ENCODE measurements around the gene MMRN2. TPM values are rescaled to one million over a fixed set of nuclear protein-coding genes. Genes with fewer than 3 reads are reported as not detected.
"Not testable (repeated sequence)": the region's sequence is repeated elsewhere in the genome, so short reads cannot be mapped to it uniquely, and the experiment has no call there.

The MMRN2 gene
- total RNA-seq, 1 donor from 2014 or later: 66.2 TPM

DNA sequence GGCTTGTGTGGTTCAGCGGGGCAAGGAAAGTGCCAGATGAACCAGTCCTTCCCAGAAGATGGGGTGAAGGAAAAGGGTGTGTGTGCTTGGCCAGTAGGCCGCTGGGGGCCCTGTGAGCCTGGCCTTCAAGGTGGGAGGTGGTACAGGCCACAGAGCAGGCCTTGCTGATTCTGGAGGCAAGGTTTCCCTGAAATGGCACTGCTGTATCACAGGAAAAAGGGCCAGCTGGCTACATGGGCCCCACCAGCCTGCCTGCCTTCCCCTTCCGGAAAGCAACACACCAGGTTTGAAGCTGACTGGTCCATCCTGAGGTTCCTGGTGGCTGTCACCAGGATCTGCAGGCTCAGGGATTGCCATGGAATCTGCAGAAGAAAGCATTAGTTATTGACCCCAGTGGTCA lies 12.5 kb downstream of the MMRN2 start:
- DNase-seq (ENCODE audit: low spot score) (no peak), ATAC-seq (no peak)
- intact Hi-C loops (cut with DNase I): no loop called here

DNA sequence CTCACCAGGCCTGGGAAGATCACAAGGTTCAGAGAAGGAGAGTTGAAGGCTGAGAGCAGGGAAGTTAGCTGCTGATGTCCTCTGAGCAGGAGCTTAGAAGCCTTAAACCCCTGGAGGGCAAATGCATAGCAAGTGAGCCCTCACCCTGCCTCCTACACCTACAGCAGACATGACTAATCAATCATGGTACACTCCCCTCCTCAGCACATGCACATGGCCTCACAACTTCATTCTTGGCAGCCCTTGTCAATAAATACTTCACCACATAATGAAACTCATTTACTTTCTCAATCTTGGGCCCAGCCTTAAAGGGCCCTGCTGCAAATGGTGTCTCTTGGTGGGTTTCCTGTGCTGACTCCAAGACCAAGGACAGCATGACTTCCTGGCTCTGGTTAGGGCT lies 12.9 kb downstream of the MMRN2 start:
- DNase-seq (ENCODE audit: low spot score) (no peak), ATAC-seq (no peak)
- intact Hi-C loops (cut with DNase I): no loop called here

DNA sequence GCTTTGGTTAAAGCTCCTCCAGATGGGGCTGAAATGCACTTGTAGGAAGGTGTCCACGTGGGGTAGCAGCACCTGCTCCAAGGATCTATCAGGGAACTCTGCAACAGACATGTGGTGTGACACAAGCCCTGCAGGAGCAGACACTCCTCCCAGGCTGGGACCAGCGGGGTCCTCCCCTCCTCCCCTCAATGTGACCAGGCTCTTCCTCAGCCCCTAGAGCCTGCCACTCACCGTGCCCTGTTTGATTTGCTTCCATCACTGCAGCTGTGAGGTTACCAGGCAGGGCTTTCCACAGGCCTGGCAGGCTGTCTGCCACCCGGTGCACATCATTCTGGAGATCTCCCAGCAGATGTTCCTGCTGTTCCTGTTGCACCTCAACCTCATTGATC lies 13.4 kb downstream of the MMRN2 start:
- intact Hi-C loops (cut with DNase I): no loop called here
- DNase-seq (ENCODE audit: low spot score): no peak
- no peak for ATAC-seq

DNA sequence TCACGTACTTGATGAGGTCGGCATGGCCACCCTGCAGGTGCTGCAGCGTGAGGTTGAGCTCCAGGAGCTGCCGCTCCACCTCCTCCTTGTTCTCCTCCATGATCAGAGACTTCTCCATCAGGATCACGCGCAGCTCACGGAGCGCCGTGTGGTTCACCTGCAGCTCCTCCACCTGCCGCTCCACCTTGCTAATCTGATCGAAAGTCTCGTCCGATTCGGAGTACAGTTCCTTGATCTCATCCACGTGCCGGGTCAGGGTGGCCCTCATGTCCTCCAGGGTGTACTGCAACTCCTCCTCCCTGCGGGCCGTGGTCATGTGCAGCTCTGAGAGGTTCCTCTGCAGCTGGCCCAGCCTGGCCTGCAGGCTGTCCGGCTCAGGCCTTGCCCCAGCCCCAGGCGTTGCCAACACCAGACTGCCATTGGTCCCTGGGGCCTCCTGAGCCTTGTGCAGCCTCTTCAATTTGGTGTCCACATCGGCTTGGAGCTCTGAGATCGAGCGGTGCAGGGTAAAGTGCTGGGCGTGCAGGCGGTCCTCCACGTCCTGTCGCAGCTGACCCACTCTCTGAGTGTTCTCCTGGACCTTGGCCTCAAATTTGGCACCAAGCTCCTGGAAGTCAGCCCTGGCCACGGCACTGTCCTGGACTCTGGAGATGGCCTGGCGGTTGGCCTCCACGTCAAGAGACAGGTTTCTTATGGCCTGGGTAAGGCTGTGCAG lies 13.9 kb downstream of the MMRN2 start:
- no peak for ATAC-seq
- DNase-seq (ENCODE audit: low spot score): no peak
- intact Hi-C loops (cut with DNase I): no loop called here

DNA sequence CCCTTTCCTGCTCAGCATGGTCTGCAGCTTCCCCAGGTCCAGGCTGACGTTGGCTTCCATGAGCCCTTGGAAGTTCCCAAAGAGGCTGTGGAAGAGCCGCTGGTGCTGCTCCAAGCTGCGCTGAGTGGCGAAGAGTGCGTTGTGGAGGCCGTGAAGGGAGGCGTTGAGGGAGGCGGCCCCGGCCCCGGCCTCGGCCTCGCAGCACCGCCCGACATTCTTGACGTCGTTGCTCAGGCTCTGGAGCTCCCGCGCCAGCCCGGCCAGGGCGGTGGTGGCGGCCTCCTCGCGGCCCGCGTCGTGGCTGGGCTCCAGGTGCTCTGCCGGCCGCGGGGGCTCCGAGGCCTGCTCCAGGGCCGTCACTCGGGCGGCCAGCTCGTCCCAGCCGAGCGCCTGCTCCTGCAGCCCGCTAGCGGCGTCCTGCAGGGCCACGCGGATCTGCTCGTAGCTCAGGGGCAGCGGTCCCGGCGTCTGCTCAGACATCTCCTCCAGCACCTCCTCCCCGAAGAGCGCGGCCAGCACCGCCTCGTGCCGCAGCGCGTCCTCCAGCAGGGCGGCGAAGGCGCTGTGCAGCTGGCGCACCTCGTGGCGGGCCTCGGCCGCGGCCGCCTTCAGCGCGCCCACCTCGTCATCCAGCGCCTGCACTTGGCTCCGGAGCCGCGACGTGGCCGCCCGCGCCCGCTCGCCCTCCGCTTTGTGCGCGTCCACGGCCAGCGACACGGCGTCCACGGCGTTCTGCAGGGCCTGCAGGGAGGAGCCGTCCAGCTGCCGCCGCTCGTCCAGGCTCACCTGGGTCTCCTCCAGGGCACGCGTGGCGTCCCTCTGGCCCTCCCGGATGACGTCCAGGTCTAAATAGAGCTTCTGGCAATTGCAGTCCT lies 14.7 kb downstream of the MMRN2 start:
- ATAC-seq (no peak), DNase-seq (ENCODE audit: low spot score) (no peak)
- intact Hi-C loops (cut with DNase I): no loop called here

DNA sequence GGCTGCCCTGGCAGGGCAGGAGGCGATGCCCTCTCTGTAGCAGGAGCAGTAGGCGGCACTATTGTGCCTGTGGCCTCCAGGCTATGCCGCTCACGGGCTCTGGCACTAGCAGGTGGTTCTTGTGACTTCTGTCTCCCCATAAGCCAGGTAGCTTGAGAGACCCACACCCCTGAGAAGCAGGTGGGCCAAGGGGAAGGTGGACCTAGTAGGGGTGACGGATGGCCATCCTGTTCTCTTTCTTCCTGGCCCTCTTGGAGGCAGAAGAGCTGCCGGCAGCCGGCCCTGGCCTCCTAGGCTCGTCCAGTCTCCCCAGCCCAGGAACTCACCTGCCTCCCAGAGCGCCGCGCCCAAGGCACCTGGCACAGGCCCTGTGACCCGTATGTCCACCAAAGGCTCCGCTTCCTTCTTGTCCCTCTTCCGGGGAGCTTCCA lies 15.4 kb downstream of the MMRN2 start:
- intact Hi-C loops (cut with DNase I): no loop called here
- DNase-seq (ENCODE audit: low spot score) (no peak), ATAC-seq (no peak)

DNA sequence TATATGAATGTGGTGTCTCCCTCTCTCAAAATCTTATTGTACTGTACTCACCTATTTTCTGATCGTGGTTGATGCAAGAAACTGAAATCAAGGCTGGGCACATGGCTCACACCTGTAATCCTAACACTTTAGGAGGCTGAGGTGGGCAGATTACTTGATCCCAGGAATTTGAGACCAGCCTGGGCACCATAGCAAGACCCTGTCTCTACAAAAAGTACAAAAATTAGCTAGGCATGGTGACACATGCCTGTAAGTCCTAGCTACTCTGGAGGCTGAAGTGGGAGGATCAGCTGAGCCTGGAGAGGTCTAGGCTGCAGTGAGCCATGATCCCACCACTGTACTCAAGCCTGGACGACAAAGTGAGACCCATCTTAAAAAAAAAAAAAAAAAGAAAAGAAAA lies 16.0 kb downstream of the MMRN2 start:
- intact Hi-C loops (cut with DNase I): no loop called here
- DNase-seq (ENCODE audit: low spot score) (no peak), ATAC-seq (no peak)

DNA sequence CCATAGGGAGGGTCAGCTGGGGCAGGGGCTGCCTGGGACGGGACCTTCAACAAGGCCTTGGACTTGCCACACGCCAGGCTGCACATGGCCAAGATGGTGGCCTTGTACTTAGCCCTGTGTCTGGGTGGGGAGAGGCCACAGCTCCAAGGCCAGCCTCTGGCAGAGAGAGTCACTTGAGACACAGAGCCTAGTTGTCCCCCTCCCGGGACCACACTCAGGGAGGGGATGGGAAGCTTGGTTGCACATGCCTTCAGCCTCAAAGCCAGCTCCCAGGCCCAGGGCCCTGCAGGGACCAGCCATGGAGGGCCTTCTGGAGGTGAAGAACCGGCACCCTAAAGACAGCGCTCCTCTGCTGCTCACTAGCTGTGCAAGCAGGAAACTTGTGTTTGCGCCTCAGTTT lies 16.7 kb downstream of the MMRN2 start:
- ATAC-seq: no peak
- DNase-seq (ENCODE audit: low spot score): no peak
- intact Hi-C loops (cut with DNase I): no loop called here

DNA sequence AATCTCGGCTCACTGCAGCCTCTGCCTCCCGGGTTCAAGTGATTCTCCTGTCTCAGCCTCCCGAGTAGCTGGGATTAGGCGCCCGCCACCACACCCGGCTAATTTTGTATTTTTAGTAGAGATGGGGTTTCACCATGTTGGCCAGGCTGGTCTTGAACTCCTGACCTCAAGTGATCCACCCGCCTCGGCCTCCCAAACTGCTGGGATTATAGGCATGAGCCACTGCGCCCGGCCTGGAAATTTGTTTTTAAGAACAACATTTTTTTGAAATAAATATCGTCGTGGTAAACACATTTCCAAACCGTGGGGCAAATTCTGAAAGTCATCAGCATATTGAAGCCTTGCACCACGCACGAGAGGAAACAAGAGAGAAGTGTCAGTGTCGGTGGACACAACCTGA lies 17.3 kb downstream of the MMRN2 start:
- intact Hi-C loops (cut with DNase I); ATAC-seq; DNase-seq (ENCODE audit: low spot score): not testable (repeated sequence)

DNA sequence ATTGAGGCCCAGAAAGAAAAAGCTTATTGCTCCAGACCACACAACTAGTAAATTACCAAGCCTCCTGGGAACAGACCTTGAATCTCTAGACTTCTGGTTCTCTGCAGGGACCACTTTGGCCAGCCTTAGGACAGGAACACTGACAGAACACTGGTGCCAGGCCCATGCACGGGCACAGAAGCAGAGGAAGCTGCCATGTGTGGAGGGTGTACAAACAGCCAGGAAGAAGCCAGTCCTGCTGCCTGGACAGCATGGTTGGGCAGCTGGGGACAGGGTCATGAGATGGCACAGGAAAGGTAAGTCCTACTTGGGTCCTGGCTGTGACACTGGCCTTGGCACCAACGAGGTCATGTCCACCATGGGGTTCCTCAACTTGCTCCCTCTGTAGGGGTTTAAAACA lies 19.2 kb downstream of the MMRN2 start:
- DNase-seq (ENCODE audit: low spot score): no peak
- ATAC-seq: no peak
- intact Hi-C loops (cut with DNase I): no loop called here

DNA sequence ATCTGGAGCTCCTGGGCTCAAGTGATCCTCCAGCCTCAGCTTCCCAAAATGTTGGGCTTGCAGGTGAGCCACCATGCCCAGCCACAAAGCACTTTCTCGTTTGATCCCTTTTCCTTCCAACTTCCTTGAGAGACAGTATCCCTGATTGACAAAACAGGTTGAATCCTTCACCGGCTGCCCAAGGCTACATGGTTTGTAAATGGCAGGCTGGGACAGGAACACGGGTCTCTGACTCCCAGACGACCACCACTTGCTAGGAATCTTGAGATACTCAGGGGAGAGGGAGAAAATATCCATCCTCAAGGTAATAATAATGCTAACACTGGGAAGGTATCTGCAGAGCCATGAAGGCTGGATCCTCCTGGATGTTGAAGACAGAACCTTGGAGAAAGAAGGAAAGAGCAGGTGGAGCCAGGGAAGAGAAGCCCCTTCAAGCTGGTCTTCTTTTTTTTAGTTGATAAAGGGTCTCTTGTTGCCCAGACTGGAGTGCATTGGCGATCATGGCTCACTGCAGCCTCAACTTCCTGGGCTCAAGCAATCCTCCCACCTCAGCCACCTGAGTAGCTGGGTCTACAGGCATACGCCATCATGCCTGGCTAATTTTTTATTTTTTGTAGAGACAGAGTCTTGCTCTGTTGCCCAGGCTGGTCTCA lies 19.8 kb downstream of the MMRN2 start:
- intact Hi-C loops (cut with DNase I): no loop called here
- DNase-seq (ENCODE audit: low spot score): no peak
- ATAC-seq: no peak

DNA sequence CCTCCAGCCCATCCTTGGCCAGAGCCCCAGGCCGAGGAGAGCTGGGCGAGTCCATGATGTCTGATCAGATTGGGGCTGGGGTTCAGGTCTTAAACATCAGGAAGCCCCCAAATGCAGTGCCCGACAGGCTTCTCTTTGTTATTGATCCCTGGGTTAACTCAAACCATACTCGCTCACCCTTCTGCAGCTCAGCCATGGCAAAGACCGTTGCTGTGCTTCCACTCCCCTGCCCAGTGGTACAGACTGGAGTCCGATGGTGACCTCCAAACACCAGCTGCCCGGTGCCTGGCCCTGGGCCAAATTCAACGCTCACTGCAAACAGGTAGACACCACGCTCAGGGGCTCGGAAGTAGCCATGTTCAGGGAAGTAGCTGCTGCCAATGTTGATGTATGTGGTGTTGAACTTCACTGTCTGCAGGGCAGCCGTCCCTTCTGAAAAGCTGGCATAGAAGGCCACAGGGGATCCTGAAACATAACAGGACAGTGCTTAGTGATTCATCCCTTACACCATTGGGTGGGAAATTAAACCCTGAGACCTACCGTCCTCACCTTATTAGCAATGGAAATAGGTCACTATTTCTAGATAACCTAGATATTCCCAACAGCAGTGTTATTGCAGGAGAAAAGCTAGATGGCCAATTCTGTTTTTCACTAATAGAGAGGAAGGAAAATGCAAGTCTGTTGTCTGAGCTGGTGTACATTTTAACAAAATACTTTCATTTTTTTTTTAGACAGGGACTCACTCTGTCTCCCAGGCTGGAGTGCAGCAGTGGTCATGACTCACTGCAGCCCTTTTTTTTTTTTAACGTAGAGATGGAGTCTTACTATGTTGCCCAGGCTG lies 20.5 kb downstream of the MMRN2 start:
- DNase-seq (ENCODE audit: low spot score) (peak; percentile 68), ATAC-seq (no peak)
- intact Hi-C loops (cut with DNase I): no loop called here

DNA sequence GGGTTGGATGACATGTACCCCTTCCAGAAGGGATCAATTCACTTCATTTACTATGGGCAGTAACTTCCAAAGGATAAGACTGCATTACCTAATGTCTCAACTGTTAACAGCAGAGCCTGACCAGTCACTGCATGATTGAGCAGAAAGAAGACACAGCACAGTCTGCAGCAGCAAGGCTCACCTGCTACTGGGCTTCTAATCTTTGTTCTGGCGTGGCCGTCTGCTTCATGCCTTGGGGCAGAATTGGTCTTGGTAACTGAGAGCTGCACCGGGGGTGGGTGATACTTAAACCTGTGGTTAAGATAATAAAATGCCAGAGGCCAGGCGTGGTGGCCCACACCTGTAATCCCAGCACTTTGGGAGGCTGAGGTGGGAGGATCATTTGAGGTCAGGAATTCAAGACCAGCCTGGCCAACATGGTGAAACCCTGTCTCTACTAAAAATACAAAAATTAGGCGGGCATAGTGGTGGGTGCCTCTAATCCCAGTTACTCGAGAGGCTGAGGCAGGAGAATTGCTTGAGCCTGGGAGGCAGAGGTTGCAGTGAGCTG lies 23.2 kb downstream of the MMRN2 start:
- intact Hi-C loops (cut with DNase I); ATAC-seq; DNase-seq (ENCODE audit: low spot score): not testable (repeated sequence)

DNA sequence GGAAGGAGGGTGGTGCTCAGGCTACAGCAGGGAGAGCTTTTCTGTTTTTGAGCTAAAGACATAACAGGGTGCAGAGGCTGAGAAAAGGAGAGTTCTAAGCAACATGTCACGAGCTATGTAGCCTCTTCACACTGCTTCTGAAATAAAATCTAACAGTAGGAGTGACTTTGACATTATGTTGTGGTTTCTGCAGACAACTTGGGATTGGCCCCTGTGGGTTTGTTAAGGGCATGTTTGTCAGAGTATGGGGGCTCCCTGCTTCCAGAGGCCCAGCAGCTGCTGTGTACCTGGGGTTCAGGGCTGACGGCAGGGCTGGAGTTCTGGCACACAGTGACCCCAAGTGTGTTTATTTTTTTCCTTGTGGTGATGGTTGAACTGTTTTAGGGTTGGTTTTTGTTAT lies 24.7 kb downstream of the MMRN2 start:
- DNase-seq (ENCODE audit: low spot score) (no peak), ATAC-seq (no peak)
- intact Hi-C loops (cut with DNase I): no loop called here

DNA sequence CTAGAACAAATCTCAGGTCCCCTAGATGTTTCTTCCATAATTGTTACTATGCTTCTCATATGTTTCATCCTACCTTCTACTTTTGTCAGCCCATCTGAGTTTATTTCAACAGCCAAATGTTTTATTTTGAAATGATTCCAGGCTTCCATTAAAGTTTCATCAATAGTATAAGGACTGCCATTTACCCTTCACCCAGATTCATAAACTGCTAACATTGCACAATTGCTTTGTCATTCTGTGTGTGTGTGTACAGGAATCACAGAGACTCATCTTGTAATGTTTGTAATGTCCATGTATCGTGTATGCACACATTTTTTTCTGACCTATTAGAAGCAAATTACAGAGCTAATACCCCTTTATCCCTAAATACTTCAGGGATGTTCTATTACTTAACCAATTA lies 25.5 kb downstream of the MMRN2 start:
- DNase-seq (ENCODE audit: low spot score): no peak
- ATAC-seq: peak; percentile 61
- intact Hi-C loops (cut with DNase I): no loop called here

DNA sequence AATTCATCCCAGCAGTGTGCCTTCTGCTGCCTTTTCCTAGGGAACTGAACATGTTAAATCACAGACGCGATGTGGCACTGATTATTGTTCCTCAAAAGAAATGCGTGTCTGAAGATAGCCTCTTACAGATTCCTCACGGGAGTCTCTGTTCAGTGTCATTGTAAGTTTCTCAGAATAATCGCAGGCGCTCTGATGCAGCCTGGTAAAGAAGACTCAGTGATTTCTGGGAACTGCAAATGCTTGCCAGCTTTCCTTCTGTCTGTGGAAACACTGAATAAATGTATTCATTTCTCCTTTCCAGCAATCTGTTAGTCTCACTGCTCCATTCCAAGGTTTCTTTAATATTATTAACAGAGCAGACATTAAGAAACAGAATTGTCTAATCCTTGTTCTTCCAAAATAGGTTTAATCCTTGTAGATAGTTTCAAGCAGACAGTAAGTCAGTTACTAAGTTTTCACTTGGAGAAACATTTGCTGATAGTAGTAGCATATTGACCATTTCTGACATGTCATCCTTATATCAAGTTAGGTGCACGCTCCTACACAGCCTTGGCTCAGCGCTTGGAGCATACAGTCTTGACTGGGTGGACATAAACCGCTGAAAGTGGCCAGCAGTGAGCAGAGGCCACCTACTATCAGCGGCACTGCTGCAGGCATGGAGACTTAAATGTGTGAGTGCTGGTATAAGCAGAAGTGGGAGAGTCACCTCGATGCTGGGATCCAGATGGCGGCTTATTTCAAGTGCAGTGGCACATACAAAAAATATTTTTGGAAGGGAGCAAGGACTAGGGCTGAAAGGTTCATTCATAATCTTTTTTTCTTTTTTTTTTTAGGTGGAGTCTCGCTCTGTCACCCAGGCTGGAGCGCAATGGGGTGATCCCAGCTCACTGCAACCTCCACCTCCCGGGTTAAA lies 27.7 kb downstream of the MMRN2 start:
- intact Hi-C loops (cut with DNase I): no loop called here
- DNase-seq (ENCODE audit: low spot score) (no peak), ATAC-seq (no peak)

DNA sequence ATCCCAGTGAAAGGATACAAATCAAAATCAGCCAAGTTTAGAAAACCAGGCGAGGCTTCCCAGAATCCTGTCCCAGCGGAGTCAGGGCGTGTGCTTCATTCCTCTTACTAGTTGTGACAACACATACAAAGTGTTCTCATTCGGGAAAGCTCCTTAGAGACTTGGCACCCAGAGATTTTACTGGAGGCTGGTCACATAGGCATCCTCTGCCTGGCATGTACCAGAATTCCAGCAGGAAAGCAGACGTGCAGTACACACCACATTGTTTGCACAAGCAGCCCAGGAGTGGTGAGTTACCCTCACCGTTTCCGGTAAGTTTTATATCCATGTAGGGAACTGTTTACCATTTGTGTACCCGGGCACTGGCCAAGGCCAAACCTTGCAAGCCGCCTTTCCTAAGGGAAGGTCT lies 34.9 kb downstream of the MMRN2 start:
- DNase-seq (ENCODE audit: low spot score) (no peak), ATAC-seq (no peak)
- intact Hi-C loops (cut with DNase I): no loop called here

DNA sequence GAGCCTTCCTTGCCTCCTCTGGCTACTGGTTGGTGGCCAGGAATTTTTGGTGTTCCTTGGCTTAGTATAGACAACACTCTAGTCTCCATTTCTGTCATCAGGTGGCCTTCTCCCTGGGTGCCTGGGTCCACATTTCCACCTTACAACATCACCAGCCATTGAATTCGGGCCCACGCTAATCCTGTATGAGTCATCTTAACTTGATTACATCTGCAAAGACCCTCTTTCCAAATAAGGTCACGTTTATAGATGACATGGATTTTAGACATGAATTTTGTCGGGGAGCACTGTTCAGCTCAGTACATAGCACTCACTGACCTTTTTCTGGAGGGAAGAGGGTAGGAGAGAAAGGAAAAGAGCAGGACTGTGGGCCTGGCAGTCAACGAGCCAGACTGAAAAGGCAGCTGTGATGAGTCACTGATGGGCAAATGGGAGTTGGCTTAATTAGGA lies 39.4 kb downstream of the MMRN2 start:
- ATAC-seq (no peak), DNase-seq (ENCODE audit: low spot score) (no peak)
- intact Hi-C loops (cut with DNase I): no loop called here
